H4 (cell line): ENCODE results near the gene PDE2A. TPM values are rescaled to one million over a fixed set of nuclear protein-coding genes. Genes with fewer than 3 reads are reported as not detected.

Experiments
- DNase-seq: peaks from one replicate; pipeline ENCODE4 v3.0.0-alpha.2; 2015; ENCODE audit warnings: low spot score
- total RNA-seq: library from RNA; depleted of rRNA; stranded (reverse); fragments of >200 nt; shearing (Covaris generic); gene quantifications from 2 replicates; pipeline ENCODE4 v1.2.3, GENCODE V29; 2014; rRNA removed

Gene PDE2A
- total RNA-seq, 1 experiment from 2014 or later, result 3.0 TPM

- DNase-seq, result no peak
Observed at GRCh38 chr11:72548463-72548862, 125.8 kb downstream of the PDE2A start.

GRCh38 chr11:72546866-72547265 is 127.4 kb downstream of the PDE2A start:
- no peak for DNase-seq

DNA sequence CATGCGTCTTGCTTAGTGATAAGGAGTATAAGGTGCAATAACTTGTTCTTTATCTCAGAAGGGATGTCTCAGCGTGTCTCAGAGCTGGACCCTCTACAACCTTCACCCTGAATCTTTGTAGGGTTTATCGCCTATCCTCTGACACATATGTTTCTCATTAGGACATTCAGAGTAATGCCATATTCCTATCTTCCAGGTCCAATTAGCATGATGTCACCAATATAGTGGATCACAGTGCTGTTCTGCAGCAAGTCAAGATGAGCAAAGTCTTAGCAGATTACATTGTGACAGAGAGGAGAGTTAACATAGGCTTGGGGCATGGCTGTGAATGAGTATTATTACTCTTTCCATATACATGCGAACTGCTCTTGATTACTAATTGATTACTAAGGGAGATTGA is 129.6 kb downstream of the PDE2A start:
- DNase-seq, result no peak

DNA sequence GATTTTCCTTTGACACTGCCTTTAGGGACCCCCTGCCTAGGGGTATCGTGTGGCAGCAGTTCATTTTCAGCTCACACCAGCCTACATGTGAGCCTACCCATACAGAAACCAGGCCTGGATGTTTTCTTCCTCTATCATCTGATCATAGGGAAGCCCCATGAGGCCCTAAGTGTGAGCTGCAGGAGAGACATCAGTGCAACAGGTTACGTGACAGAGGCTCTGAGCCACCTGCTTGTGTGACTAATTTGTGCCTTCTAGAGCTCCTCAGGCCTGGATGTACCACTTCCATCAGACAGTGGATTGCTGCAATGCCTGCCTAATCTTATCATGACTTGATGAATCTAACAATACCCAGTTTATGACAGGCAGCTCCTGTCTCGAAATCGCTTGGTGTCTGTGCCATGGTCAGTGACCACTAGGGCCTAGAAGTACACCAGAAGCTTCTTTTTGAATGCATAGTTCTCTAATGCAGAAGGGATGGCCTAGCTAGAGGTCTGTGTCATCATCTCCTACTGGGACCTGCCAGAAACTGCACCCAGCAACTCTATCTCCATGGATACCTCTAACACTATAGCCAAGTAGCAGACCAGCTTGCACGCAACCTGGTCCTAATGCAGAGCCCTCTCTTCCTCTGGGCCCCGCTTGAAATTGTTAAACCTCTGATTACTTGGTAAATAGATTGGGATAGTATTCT is 130.2 kb downstream of the PDE2A start:
- no peak for DNase-seq

DNA sequence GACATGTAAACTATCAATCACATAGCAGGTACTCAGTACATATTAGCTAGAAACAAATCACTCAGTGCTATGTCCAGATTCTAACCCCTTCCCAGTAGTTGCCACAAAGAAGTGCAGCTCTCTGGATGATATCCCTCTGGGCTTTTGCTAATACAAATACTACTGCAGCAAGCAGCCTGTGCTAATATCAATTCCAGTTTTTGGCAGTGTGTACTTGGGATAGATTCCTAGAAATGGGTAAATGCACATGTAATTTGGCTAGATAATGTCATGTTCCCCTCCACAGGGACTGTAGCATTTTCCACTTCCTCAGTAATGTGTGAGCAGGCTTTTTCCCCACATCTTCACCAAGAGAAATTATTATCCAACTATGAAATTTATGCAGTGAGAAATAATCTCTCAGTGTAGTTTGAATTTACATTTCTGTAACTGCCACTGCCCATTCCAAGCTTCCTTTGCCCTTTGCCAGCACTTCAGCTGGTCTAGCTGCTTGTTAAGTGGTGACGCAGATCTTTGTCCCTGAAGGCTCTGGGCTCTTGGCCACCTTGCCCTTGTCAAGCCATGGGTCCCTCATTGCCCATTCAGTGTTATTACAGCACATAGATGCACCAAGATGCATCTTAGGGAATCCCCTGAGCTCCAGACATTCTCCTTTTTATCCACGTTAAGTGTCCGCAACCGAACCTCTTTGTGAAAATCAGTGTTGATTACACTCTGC is 132.8 kb downstream of the PDE2A start:
- no peak for DNase-seq

GRCh38 chr11:72537051-72537450 is 137.2 kb downstream of the PDE2A start:
- no peak for DNase-seq

DNA sequence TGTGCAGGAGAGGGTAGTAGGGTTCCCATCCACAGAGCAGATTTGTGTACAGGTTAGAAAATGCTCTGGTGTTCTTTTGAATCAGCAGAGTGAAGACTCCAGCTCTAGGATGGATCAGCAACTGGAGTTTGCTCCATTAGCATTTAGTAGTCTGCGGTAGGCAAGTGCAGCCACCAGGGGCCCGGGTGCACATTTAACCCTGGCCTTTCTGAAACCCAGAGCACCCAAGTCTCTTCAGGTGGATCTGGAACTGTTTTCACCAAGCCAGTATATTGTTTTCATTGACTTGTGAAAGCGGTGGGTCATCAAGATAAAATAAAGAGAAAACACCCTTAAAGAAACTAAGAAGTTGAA is 139.1 kb downstream of the PDE2A start:
- DNase-seq, result no peak

GRCh38 chr11:72534371-72535193 is 139.6 kb downstream of the PDE2A start:
- DNase-seq, result no peak

GRCh38 chr11:72529068-72529467 is 145.2 kb downstream of the PDE2A start:
- DNase-seq, result no peak

DNA sequence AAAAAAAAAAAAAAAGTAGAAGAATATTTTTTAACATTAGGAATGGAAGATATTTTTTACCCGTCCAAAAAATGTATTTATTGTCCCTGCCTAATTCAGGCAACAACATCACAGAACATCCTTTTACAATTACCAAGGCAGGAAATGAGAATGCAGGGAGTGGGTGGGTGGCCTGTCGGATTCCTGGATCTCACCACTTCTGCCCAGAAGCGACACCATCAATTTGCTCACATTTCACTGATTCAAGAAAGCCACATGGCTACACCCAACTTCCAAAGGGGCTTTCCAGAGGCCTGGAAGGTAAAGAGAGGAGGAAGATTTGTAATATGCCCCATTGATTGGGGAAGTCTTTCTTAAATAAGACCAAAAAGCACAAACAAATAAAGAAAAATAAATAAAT is 146.1 kb downstream of the PDE2A start:
- no peak for DNase-seq

Other genes starting within 250 kb of the PDE2A start
- gene CLPB, start 239.9 kb downstream of the PDE2A start, total RNA-seq, result 31.6 and 35.5 TPM in 2 replicates
- 17.7 and 20.1 TPM in 2 replicates for gene ARAP1, start 78.0 kb upstream of the PDE2A start, total RNA-seq
- gene STARD10, start 119.6 kb upstream of the PDE2A start, total RNA-seq, result 23.2 and 25.1 TPM in 2 replicates
- gene ATG16L2, start 140.0 kb upstream of the PDE2A start, total RNA-seq, result 0.66 and 3.4 TPM in 2 replicates